ENCODE results near the gene ACOT13.
"Not testable (repeated sequence)": the region's sequence is repeated elsewhere in the genome, so short reads cannot be mapped to it uniquely, and the experiment has no call there.

GRCh38 chr6:24716602-24717148 is 49.8 kb downstream of the ACOT13 start:
- not testable (repeated sequence) for TF ChIP-seq CTCF (conservative IDR thresholded peaks at IDR 0.05); ZFX (IDR thresholded peaks at IDR 0.05)

Measured in C4-2B (cell line).